ENCODE measurements around the gene ARHGAP1.

ARHGAP1 gene

GRCh38 chr11:46681814-46682213 is 18.6 kb downstream of the ARHGAP1 start:
- no peak for TF ChIP-seq CTCF (IDR thresholded peaks at IDR 0.05; ENCODE audit: low read depth, low read length, missing control alignments)
- H3K4me3 ChIP-seq (ENCODE audit: low read depth, low read length), result no peak overlapping the region

GRCh38 chr11:46680815-46681214 is 19.6 kb downstream of the ARHGAP1 start:
- no peak overlapping the region for H3K4me3 ChIP-seq (ENCODE audit: low read depth, low read length)
- TF ChIP-seq CTCF (IDR thresholded peaks at IDR 0.05; ENCODE audit: low read depth, low read length, missing control alignments), result no peak
- DNase-seq (ENCODE audit: low read depth), result no peak

More at GRCh38 chr11:46681814-46682213, 18.6 kb downstream of the ARHGAP1 start:
- no peak for DNase-seq (ENCODE audit: low read depth)

GRCh38 chr11:46680164-46680760 is 20.2 kb downstream of the ARHGAP1 start:
- TF ChIP-seq CTCF (IDR thresholded peaks at IDR 0.05; ENCODE audit: low read depth, low read length, missing control alignments), result no peak
- no peak overlapping the region for H3K4me3 ChIP-seq (ENCODE audit: low read depth, low read length)
- no peak for DNase-seq (ENCODE audit: low read depth)

- no peak overlapping the region for H3K4me3 ChIP-seq (ENCODE audit: low read depth, low read length)
- no peak for TF ChIP-seq CTCF (IDR thresholded peaks at IDR 0.05; ENCODE audit: low read depth, low read length, missing control alignments)
- no peak for DNase-seq (ENCODE audit: low read depth)
These were observed 20.9 kb downstream of the ARHGAP1 start for GRCh38 chr11:46679241-46680163.

- H3K4me3 ChIP-seq (ENCODE audit: low read depth, low read length), result no peak overlapping the region
- no peak for DNase-seq (ENCODE audit: low read depth)
- no peak for TF ChIP-seq CTCF (IDR thresholded peaks at IDR 0.05; ENCODE audit: low read depth, low read length, missing control alignments)
These were observed 21.7 kb downstream of the ARHGAP1 start for GRCh38 chr11:46678741-46679130.

- no peak for DNase-seq (ENCODE audit: low read depth)
- H3K4me3 ChIP-seq (ENCODE audit: low read depth, low read length), result no peak overlapping the region
- TF ChIP-seq CTCF (IDR thresholded peaks at IDR 0.05; ENCODE audit: low read depth, low read length, missing control alignments), result no peak
These were observed 22.3 kb downstream of the ARHGAP1 start for GRCh38 chr11:46677991-46678740.

All from GM12864 (cell line).